Measurements from ENCODE around the gene KRTAP9-3. TPM values are rescaled to one million over a fixed set of nuclear protein-coding genes. Genes with fewer than 3 reads are reported as not detected.

Gene KRTAP9-3
- total and polyA plus RNA-seq, 2 of the 8 experiments (the other 6 are each of a cell fraction or from before 2014, with no cell fraction given) = not detected

- Histone ChIP-seq H4K91ac (replicated peaks; ENCODE audit: insufficient read length, low read length) (no peak overlapping the region), H3K27me3 (replicated peaks in 1 of 4; ENCODE audit: control insufficient read depth in 3 of 4, extremely low read depth in 1 of 4, insufficient read depth in 3 of 4, low read length in 3 of 4) (no peaks in the 10 kb centered on the region; a peak in 1 of 7 replicates), H4K8ac (ENCODE audit: extremely low read depth, insufficient read depth, low read length) (no peak overlapping the region), H3K4me1 (replicated peaks in 1 of 4; ENCODE audit: control insufficient read depth in 3 of 4, insufficient read depth in 4 of 4, low read length in 3 of 4) (no peaks in the 10 kb centered on the region; a peak in 1 of 7 replicates), H2AK5ac (ENCODE audit: low read depth, low read length) (no peak overlapping the region), H3K9me3 (ENCODE audit: insufficient read depth in 2 of 2, low read depth in 1 of 2, low read length in 1 of 2) (no peaks in the 10 kb centered on the region), H2AFZ (ENCODE audit: low read length) (no peak overlapping the region), H4K5ac (ENCODE audit: insufficient read length, low read depth, low read length) (no peak overlapping the region), H3K79me1 (ENCODE audit: low read depth, low read length) (no peaks in the 10 kb centered on the region), H2BK15ac (ENCODE audit: low read length) (no peak overlapping the region), H2BK5ac (ENCODE audit: low read depth, low read length) (no peak overlapping the region), H3K4ac (replicated peaks; ENCODE audit: insufficient read length, low read depth, low read length) (no peak overlapping the region), H3K56ac (replicated peaks; ENCODE audit: insufficient read length, low read depth, low read length) (no peak overlapping the region), H2BK120ac (replicated peaks; ENCODE audit: low read depth, low read length) (no peak overlapping the region), H3K79me2 (ENCODE audit: control insufficient read depth in 1 of 2, insufficient read depth in 2 of 2, low read length in 2 of 2) (no peaks in the 10 kb centered on the region), H2BK12ac (ENCODE audit: low read depth, low read length) (no peak overlapping the region), H3K36me3 (ENCODE audit: control insufficient read depth in 2 of 4, insufficient read depth in 4 of 4, low read length in 3 of 4) (no peaks in the 10 kb centered on the region), H3K18ac (ENCODE audit: extremely low read depth, low read length) (no peak overlapping the region), H3K4me3 (ENCODE audit: extremely low read depth in 1 of 4, insufficient read depth in 2 of 4, low read depth in 3 of 4, low read length in 4 of 4) (no peak overlapping the region), H3K9ac (replicated peaks in 1 of 4; ENCODE audit: extremely low read depth in 1 of 4, low read depth in 3 of 4, low read length in 3 of 4) (no peak overlapping the region), H3K23me2 (ENCODE audit: low read depth, low read length) (no peaks in the 10 kb centered on the region; the same call in 1 of the 2 replicates), H3K4me2 (ENCODE audit: insufficient read depth in 1 of 2, low read depth in 2 of 2, low read length in 2 of 2) (no peak overlapping the region), H4K20me1 (replicated peaks in 1 of 2; ENCODE audit: control insufficient read depth in 1 of 2, insufficient read depth in 2 of 2, low read length in 2 of 2) (no peaks in the 10 kb centered on the region), H2BK20ac (ENCODE audit: low read length) (no peak overlapping the region), H3K14ac (ENCODE audit: insufficient read length) (no peak overlapping the region), H3K23ac (ENCODE audit: insufficient read length) (no peak overlapping the region), H3K27ac (ENCODE audit: low read depth, low read length) (no peak overlapping the region)
- 100% methylated on average over 1 of the region's 1 CpG; no CpG with 5 or more reads in 1 of the 2 experiments for WGBS, 2 experiments (ENCODE audit: extremely low coverage in 1 of 2, insufficient coverage in 1 of 2, insufficient read length in 1 of 2, insufficient replicate concordance in 2 of 2, low coverage in 1 of 2, low lambda C conversion rate in 2 of 2, missing lambda C conversion rate in 1 of 2)
- ChIA-PET CTCF (ENCODE audit: partially characterized antibody) (no interaction called here), POLR2A (ENCODE audit: partially characterized antibody) (no interaction called here)
- DNase-seq (ENCODE audit: low read depth in 1 of 2, low spot score in 2 of 2) = no peak
- FAIRE-seq = no peak
- TF ChIP-seq ZNF274 (IDR thresholded peaks at IDR 0.05; ENCODE audit: borderline replicate concordance, extremely low read depth, low read length) (no peak), PHF8 (conservative IDR thresholded peaks at IDR 0.05; ENCODE audit: low read depth, low read length) (no peak), CHD1 (IDR thresholded peaks at IDR 0.05; ENCODE audit: low read depth, low read length) (no peak), ASH2L (IDR thresholded peaks at IDR 0.05; ENCODE audit: low read length) (no peak), YY1 (IDR thresholded peaks at IDR 0.05; ENCODE audit: low read depth, low read length) (no peak), SRF (IDR thresholded peaks at IDR 0.05; ENCODE audit: low read depth, low read length) (no peak), RBBP5 (IDR thresholded peaks at IDR 0.05; ENCODE audit: borderline replicate concordance, low read depth, low read length) (no peak), EZH2 (IDR thresholded peaks at IDR 0.05; ENCODE audit: low read depth, low read length, severe bottlenecking) (no peak), SIRT6 (IDR thresholded peaks at IDR 0.05; ENCODE audit: low read length) (no peak), NRF1 (IDR thresholded peaks at IDR 0.05; ENCODE audit: low read depth, low read length) (no peak), JUN (IDR thresholded peaks at IDR 0.05; ENCODE audit: low read depth, low read length) (no peak), SP2 (IDR thresholded peaks at IDR 0.05; ENCODE audit: low read length) (no peak), ATF3 (IDR thresholded peaks at IDR 0.05; ENCODE audit: insufficient read depth, low read depth, low read length) (no peak), RAD21 (IDR thresholded peaks at IDR 0.05 in 1 of 2, conservative IDR thresholded peaks at IDR 0.05 in 1 of 2; ENCODE audit: low read depth in 2 of 2, low read length in 2 of 2) (no peak), SUZ12 (IDR thresholded peaks at IDR 0.05; ENCODE audit: low read length) (no peak)
Measured at GRCh38 chr17:41256291-41256685, 24.0 kb downstream of the KRTAP9-3 start.
